Measurements from ENCODE around the gene SPRED2.

The SPRED2 gene

DNA sequence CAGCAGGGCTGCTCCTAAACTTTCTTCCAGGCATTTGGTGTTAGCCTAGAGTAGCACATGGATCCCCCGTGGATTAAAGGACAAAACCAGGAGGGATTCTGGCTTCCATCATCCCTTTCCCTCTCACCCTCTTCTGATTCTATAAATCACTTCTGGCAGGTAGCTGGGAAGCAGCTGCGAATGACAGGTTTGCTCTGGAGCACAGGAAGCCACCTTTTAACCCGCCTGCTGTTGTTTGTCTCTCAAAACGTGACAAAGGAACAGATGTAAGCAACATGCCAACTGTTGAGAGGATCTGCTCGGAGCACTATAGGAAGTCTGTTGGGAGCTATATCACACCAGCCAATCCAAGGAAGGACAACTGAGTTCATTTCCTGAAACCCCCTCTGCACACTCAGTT, 102.9 kb downstream of the SPRED2 start:
- TF ChIP-seq SIN3A (IDR thresholded peaks at IDR 0.05; ENCODE audit: borderline replicate concordance, insufficient read depth, low read length) (no peak), POLR2AphosphoS5 (IDR thresholded peaks at IDR 0.05; ENCODE audit: low read depth, low read length) (no peak), FOXP2 (optimal IDR thresholded peaks at IDR 0.05; ENCODE audit: borderline replicate concordance, extremely low read depth, extremely low read length, insufficient read depth) (no peak), TAF1 (IDR thresholded peaks at IDR 0.05; ENCODE audit: borderline replicate concordance, insufficient read depth, low read length) (no peak)
- TF ChIP-seq, protein P1, sequence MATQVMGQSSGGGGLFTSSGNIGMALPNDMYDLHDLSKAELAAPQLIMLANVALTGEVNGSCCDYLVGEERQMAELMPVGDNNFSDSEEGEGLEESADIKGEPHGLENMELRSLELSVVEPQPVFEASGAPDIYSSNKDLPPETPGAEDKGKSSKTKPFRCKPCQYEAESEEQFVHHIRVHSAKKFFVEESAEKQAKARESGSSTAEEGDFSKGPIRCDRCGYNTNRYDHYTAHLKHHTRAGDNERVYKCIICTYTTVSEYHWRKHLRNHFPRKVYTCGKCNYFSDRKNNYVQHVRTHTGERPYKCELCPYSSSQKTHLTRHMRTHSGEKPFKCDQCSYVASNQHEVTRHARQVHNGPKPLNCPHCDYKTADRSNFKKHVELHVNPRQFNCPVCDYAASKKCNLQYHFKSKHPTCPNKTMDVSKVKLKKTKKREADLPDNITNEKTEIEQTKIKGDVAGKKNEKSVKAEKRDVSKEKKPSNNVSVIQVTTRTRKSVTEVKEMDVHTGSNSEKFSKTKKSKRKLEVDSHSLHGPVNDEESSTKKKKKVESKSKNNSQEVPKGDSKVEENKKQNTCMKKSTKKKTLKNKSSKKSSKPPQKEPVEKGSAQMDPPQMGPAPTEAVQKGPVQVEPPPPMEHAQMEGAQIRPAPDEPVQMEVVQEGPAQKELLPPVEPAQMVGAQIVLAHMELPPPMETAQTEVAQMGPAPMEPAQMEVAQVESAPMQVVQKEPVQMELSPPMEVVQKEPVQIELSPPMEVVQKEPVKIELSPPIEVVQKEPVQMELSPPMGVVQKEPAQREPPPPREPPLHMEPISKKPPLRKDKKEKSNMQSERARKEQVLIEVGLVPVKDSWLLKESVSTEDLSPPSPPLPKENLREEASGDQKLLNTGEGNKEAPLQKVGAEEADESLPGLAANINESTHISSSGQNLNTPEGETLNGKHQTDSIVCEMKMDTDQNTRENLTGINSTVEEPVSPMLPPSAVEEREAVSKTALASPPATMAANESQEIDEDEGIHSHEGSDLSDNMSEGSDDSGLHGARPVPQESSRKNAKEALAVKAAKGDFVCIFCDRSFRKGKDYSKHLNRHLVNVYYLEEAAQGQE (IDR thresholded peaks at IDR 0.05; ENCODE audit: insufficient read depth in 1 of 2, low read depth in 2 of 2, low read length in 2 of 2): no peak

DNA sequence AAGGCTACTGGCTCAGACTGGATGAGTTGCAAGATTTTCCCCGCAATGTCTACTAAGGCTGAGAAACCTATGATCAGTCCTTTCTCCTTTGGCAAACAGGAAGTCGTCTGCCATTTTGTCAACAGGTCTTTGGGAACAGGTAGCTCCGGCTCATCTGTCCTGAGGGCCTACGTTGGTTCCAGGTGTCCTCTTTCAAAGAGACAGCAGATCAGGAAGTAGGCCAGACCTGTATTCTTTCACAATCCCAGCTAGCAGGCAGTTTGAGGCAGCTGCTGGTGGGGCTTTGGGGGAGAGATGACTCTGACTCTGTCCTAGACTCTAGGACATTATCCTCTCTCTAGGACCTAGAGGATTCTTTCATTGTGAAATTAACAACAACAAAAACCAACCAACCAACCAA, 106.1 kb downstream of the SPRED2 start:
- no peak for TF ChIP-seq POLR2AphosphoS5 (IDR thresholded peaks at IDR 0.05; ENCODE audit: low read depth, low read length)
- no peak for TF ChIP-seq SIN3A (IDR thresholded peaks at IDR 0.05; ENCODE audit: borderline replicate concordance, insufficient read depth, low read length)
- TF ChIP-seq FOXP2 (optimal IDR thresholded peaks at IDR 0.05; ENCODE audit: borderline replicate concordance, extremely low read depth, extremely low read length, insufficient read depth): no peak
- TF ChIP-seq, protein P1 (IDR thresholded peaks at IDR 0.05; ENCODE audit: insufficient read depth in 1 of 2, low read depth in 2 of 2, low read length in 2 of 2): no peak
- no peak for TF ChIP-seq TAF1 (IDR thresholded peaks at IDR 0.05; ENCODE audit: borderline replicate concordance, insufficient read depth, low read length)

DNA sequence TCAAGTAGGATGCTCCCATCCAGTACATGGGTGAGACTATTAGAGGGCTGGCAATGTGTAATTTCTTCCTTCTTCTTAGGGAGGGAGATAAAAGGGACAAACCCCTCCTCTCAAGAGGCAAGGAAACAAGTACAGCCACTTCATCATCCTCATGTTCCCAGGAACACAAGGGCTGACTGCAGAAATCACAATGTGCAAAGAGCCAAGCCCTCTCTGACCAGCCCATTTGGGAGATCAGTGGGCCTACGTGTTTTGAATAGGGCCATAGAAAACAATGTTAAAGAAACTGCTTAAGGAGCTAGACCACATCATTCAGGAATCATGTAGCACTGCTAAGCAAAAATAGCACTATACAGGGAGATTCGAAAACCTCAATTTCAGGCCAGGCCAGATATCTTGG, 107.3 kb downstream of the SPRED2 start:
- TF ChIP-seq FOXP2 (optimal IDR thresholded peaks at IDR 0.05; ENCODE audit: borderline replicate concordance, extremely low read depth, extremely low read length, insufficient read depth) (no peak), TAF1 (IDR thresholded peaks at IDR 0.05; ENCODE audit: borderline replicate concordance, insufficient read depth, low read length) (no peak), SIN3A (IDR thresholded peaks at IDR 0.05; ENCODE audit: borderline replicate concordance, insufficient read depth, low read length) (no peak)

DNA sequence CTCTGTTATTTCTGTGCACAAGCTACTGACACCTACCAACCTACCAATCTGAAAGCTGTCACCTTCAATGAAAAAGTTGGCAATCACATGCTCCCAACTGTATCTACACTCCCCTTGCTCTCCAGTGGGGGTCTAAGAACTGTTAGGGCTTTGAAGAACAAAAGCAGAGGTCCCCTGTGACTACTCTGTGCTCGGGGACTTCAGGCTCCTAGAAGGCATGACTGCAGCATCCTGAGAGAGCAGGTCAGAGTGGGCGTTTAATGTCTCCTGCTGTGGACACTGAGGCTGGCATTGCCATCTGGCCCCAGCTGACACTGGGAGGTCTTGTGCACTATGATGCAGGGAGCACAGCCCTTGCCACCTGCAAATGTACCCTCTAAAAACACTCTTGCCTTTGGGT, 111.5 kb downstream of the SPRED2 start:
- TF ChIP-seq FOXP2 (optimal IDR thresholded peaks at IDR 0.05; ENCODE audit: borderline replicate concordance, extremely low read depth, extremely low read length, insufficient read depth) (no peak), SIN3A (IDR thresholded peaks at IDR 0.05; ENCODE audit: borderline replicate concordance, insufficient read depth, low read length) (no peak), POLR2AphosphoS5 (IDR thresholded peaks at IDR 0.05; ENCODE audit: low read depth, low read length) (no peak), TAF1 (IDR thresholded peaks at IDR 0.05; ENCODE audit: borderline replicate concordance, insufficient read depth, low read length) (no peak)
- TF ChIP-seq, protein P1 (IDR thresholded peaks at IDR 0.05; ENCODE audit: insufficient read depth in 1 of 2, low read depth in 2 of 2, low read length in 2 of 2): no peak

DNA sequence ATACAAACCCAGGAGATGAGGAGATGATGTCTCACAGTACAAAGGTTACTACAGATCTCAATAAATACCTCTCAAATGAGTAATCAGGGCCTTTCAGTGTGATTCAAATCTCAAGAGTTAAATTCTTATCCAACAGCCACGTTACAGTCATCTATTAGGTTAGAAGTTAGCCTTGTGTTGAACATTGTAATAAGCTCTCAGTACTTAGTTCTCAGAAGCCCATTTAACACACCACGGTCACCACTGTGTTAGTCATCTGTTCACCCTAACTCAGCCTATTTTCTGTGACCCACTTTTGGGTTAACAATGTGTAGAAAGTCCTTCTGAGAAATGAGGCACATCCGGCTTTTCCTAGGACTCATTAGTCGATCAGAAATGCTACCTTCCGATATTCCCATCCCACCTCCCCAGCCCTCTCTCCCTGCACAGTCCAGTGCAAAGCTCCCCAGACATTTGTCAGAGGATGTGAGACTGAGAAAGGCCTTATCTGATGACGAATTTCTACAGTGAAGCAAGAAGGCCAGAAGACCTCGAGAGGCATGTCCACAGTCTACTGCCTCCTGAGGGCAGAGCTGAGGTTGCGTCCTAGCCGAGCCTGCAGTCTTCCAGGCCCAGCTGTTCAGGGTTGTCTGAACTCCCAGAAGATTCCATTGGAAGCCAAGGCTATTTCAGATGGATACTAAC, 112.2 kb downstream of the SPRED2 start:
- TF ChIP-seq POLR2AphosphoS5 (IDR thresholded peaks at IDR 0.05; ENCODE audit: low read depth, low read length): no peak
- TF ChIP-seq, protein P1 (IDR thresholded peaks at IDR 0.05; ENCODE audit: insufficient read depth in 1 of 2, low read depth in 2 of 2, low read length in 2 of 2): no peak
- no peak for TF ChIP-seq FOXP2 (optimal IDR thresholded peaks at IDR 0.05; ENCODE audit: borderline replicate concordance, extremely low read depth, extremely low read length, insufficient read depth)
- no peak for TF ChIP-seq TAF1 (IDR thresholded peaks at IDR 0.05; ENCODE audit: borderline replicate concordance, insufficient read depth, low read length)
- TF ChIP-seq SIN3A (IDR thresholded peaks at IDR 0.05; ENCODE audit: borderline replicate concordance, insufficient read depth, low read length): no peak

All from PFSK-1 (cell line).